ENCODE results near the gene RER1. TPM values are rescaled to one million over a fixed set of nuclear protein-coding genes. Genes with fewer than 3 reads are reported as not detected.
A peak's percentile ranks its signal among the peaks of the same experiment; 100 is the strongest.

RER1 gene
- total RNA-seq, 4 donors from 2014 or later = 73.5 to 101 (median 83.7) TPM

DNA sequence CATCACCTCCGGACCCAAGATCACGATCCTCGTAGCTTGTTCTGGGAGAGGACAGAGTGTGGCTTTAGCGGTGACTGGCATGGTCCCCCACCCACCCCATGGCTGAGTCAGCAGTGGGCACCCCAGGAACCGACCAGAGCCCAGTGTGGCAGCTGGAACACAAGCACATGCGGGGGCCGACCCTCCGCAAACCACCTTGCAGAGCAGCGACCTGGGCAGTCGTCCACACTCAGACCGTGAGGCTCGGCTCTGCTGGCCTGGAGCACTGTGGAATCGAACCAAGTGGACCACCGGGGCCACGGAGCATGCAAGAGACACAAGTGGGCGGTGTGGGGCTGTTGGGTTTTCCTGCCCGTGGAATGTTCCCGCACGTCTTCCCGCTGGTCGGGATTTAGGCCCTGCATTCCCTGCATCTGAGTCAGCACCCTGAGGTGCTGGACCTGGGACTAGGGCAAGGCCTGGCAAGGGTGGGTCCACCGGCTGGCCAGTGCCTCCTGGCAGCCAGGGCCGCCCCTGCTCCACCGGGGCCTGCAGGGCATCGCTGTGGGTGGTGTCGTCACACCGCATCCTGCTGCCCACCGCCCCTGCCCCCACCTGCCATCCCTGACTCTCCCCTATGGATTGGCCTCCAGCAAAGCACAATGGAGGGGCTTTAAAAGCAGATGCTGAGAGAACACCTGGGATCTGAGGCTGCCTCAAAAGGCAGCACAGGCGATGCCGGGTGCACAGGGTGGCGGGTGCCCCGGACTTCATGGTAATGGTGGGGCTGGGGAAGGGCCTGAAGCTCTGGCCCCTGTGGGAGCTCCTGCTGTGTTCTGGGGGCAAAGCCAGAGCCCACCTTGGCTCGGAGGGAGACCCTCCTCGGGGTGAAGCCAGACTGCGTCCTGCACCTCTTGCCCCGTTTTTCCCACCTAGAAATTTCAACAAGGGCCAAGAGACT is 18.8 kb upstream of the RER1 start:
- intact Hi-C loops (cut with DNase I) = no loop called here
- H3K27ac ChIP-seq = no peak overlapping the region
- H3K4me3 ChIP-seq (replicated peaks in 1 of 3) = no peak overlapping the region
- H3K27me3 ChIP-seq = no peaks in the 10 kb centered on the region
- no peak for TF ChIP-seq POLR2A (IDR thresholded peaks at IDR 0.05)
- TF ChIP-seq, protein P1, sequence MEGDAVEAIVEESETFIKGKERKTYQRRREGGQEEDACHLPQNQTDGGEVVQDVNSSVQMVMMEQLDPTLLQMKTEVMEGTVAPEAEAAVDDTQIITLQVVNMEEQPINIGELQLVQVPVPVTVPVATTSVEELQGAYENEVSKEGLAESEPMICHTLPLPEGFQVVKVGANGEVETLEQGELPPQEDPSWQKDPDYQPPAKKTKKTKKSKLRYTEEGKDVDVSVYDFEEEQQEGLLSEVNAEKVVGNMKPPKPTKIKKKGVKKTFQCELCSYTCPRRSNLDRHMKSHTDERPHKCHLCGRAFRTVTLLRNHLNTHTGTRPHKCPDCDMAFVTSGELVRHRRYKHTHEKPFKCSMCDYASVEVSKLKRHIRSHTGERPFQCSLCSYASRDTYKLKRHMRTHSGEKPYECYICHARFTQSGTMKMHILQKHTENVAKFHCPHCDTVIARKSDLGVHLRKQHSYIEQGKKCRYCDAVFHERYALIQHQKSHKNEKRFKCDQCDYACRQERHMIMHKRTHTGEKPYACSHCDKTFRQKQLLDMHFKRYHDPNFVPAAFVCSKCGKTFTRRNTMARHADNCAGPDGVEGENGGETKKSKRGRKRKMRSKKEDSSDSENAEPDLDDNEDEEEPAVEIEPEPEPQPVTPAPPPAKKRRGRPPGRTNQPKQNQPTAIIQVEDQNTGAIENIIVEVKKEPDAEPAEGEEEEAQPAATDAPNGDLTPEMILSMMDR (IDR thresholded peaks at IDR 0.05) = no peak
- no peaks in the 10 kb centered on the region for H3K9me3 ChIP-seq
- DNase-seq = no peak
- H3K4me1 ChIP-seq = no peaks in the 10 kb centered on the region
- 97% methylated on average over 14 to 18 of the region's 36 CpGs for whole genome bisulfite sequencing, 2 donors
- H3K36me3 ChIP-seq = no peaks in the 10 kb centered on the region

DNA sequence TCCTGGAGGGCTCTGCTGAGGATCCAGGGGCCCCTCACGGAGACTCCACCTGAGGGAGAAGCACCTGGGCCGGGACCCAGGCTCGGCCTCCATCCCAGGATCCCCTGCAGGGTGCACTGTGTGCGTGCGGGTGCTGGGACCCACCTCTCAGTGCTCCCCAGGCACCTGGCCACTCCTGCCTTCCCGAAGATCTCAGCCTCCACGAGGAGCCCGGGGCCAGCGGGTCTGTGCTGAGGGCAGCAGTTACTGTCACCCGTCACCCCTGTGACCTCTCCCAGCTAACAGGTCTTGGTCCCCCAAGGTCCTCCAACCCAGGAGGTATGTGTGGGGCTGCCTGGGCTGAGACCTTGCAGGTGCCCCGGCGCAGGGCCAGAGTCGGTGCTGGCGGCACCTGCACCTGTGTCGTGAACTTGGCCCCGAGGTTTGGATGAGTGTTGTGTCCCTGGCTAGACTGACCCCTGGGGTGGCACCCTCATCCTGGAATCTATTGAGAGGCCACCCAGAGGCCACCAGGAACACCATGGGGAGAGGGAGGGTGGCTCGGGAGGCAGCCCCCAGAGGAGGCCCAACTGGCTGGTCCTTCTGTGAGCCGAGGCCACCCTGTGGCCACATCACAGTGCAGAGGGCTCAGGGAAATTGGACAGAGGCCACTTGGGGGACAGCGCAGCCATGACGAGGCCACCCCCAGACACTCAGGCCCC is 17.9 kb upstream of the RER1 start:
- TF ChIP-seq, protein P1 (IDR thresholded peaks at IDR 0.05) = no peak
- no peak for TF ChIP-seq POLR2A (IDR thresholded peaks at IDR 0.05)
- Histone ChIP-seq H3K36me3 (no peaks in the 10 kb centered on the region), H3K9me3 (no peaks in the 10 kb centered on the region), H3K4me3 (replicated peaks in 1 of 3) (no peak overlapping the region), H3K27me3 (no peaks in the 10 kb centered on the region), H3K4me1 (no peaks in the 10 kb centered on the region), H3K27ac (no peak overlapping the region)
- WGBS, 2 donors = 92 to 93% methylated on average over 5 to 7 of the region's 20 CpGs
- intact Hi-C loops (cut with DNase I) = no loop called here
- DNase-seq = peak in 1 of 2 donors; percentile 1

DNA sequence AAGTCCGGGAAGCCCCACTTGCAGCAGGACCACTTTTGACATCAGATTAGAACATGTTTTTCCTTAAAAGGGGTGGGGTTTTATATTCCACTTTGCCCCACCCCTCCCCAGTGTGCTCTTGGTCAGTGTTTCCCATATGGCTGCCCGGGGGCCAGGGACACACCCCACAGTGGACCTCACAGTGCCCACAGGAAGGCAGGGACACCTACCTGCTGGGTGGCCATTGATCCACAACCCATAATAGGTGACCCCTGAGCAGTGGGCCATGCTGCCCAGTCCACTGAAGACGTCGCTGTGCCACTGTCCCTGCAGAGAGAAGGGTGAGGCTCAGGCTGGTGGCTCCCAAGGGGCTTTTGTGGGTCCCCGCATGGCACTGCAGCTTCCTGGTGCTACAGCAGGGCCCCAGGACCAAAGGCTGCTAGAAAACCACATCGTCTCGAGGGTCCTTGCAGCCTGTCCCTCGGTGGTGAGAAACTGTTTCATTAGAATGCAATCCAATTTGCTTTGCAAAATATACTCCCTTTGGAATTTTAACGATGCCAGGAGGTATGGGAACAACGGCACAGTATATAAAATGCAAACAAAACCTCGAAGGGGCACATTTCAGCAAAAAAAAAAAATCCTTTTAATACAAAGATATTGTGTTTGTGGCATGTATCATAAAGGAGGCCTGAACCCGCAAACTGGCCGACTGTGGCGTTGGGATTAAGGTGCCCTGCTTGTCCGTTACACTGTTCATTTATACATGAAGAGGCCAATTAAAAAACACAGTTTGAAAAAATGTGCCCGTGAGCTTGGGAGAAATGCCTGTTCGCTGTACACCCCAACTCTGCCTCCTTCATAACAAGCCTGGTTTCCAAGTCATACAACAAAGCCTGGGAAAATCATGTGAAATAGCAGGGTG is 17.1 kb upstream of the RER1 start:
- H3K36me3 ChIP-seq = no peaks in the 10 kb centered on the region
- H3K27me3 ChIP-seq = no peaks in the 10 kb centered on the region
- WGBS, 2 donors = 81 to 88% methylated on average over 13 to 15 of the region's 17 CpGs
- TF ChIP-seq POLR2A (IDR thresholded peaks at IDR 0.05) = no peak
- TF ChIP-seq, protein P1 (IDR thresholded peaks at IDR 0.05) = no peak
- DNase-seq = no peak
- no peak overlapping the region for H3K27ac ChIP-seq
- intact Hi-C loops (cut with DNase I) = no loop called here
- H3K4me1 ChIP-seq = no peaks in the 10 kb centered on the region
- H3K9me3 ChIP-seq = no peaks in the 10 kb centered on the region
- H3K4me3 ChIP-seq (replicated peaks in 1 of 3) = no peak overlapping the region

DNA sequence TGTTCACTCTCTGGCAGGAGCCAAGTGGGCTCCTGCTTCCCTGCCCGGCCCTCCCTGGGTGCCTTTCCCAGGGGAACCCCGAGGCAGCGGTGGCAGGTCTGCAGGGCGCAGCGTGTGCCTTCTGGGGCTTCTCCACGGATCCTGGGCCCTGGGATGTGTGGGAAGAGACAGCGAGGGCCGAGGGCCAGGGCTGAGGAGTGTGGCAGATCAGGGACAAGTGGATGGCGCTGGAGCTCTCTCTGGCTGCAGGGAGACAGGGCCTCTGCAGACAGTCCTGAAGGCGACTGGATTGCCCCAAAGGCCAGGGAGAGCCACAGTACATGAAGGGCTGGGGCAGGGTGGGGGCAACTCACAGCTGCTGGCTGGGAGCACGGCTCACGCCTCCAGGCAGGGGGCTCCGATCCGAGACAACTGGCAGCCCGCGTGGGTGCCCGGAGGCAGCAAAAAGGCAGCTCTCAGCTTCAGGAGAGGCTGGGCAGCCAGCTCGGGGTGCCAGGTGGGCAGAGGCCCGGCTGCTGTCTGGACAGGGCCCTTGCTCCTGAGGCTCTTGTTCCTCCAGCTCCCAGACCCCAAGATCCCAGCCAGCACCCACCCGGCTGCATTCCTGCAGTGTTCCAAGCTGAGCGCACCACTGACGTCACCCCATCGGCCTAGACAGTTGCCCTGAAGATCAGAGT is 16.3 kb upstream of the RER1 start:
- H3K4me3 ChIP-seq (replicated peaks in 1 of 3) = no peak overlapping the region
- no peak overlapping the region for H3K27ac ChIP-seq
- no peaks in the 10 kb centered on the region for H3K36me3 ChIP-seq
- DNase-seq = no peak
- H3K4me1 ChIP-seq = no peaks in the 10 kb centered on the region
- H3K9me3 ChIP-seq = no peaks in the 10 kb centered on the region
- WGBS, 2 donors = 82 to 83% methylated on average over 12 to 14 of the region's 23 CpGs
- no peaks in the 10 kb centered on the region for H3K27me3 ChIP-seq
- no peak for TF ChIP-seq POLR2A (IDR thresholded peaks at IDR 0.05)
- TF ChIP-seq, protein P1 (IDR thresholded peaks at IDR 0.05) = no peak
- intact Hi-C loops (cut with DNase I) = no loop called here
